T47D (cell line): ENCODE data around the gene CHRDL1.
"Not testable (repeated sequence)": the region's sequence is repeated elsewhere in the genome, so short reads cannot be mapped to it uniquely, and the experiment has no call there.

ENCODE experiments used
- DNase-seq, 2 experiments: peaks; one replicate each; pipeline versions ENCODE4 v3.0.0 to v3.0.0-alpha.2; 2011 to 2012; ENCODE audit warnings: low read depth in 1 of 2, low spot score in 1 of 2
- JUND ChIP-seq: IDR thresholded peaks from 2 replicates; pipeline ENCODE4 v1.6.1; 2012; ENCODE audit warnings: low read depth
- in situ Hi-C: cut with HindIII; loops from 2 replicates; pipeline ENCODE4 v1.10.0; 2016; ENCODE audit warnings: low sequenced_read_pairs, low pct_unique_long_range_greater_than_20kb

CHRDL1 gene

DNA sequence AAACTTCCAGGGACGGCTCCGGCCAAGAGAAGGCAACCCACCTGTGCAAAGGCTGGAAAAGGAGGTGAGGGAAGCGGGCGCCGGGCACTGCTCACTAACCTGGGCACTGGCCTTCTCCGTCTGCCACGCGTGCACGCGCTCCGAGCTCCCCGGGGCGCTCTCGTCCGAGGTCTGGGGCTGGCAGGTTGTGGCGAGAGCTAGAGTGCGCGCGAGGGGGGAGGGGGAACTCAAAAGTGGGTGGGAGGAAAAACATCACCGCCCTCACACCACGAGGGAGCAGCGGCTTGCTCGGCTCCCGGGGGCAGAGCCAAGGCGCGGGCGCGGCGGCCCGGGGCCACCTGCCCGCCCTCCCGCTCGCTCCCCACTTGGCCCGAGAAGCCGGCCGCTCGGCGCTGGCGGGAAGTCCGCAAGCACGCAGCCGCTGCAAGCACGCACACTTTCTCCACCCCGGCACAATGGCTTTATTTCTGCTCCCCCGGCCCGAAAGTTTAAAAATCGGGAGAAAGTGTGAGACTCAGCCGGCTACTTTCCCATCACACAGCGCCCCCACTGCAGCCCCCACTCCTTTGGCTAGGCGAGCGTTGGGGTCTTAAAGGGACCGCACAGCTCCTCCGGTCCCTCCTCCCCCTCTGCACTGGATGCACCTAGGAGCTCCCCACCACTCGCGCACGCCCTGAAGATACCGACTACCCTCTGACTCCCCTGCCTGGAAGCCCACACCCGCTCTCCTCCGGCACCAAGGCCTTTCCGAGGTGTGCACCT lies at the start of gene CHRDL1:
CHRDL1 (minus strand) TSS at position 173 of the 762 bp plus-strand sequence. CDS start 3,636 bp downstream, outside the sequence.
- in situ Hi-C loops = no loop called here
- no peak for TF ChIP-seq JUND
- DNase-seq = peak; percentile 2 to 16

- in situ Hi-C loops = no loop called here
- DNase-seq = no peak
- TF ChIP-seq JUND = no peak
These were observed 41.4 kb upstream of the CHRDL1 start for GRCh38 chrX:110836982-110837381.

DNA sequence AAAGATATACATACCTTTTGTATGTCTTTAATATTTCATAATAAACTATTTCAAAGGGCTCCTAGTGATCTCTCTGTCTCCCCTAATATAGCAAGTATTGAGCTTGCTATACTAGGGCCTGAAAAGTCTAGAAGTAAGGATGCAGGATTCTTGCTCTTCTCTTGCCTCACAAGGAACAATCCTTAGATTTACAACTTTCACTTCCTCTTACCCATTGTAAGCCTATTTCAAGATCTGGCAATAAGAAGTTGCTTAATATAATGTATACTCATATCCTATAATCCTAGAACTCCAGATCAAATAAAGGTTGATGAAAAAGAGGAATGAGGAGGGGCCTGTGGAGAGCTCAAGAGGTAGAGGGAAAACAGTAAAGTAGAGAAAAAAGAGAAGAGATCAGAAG lies 40.8 kb upstream of the CHRDL1 start:
- in situ Hi-C loops = no loop called here
- no peak for DNase-seq
- no peak for TF ChIP-seq JUND

GRCh38 chrX:110836001-110836400 lies 40.4 kb upstream of the CHRDL1 start:
- in situ Hi-C loops = no loop called here
- TF ChIP-seq JUND = no peak
- DNase-seq = no peak

GRCh38 chrX:110825972-110826371 lies 30.4 kb upstream of the CHRDL1 start:
- in situ Hi-C loops = no loop called here
- DNase-seq = no peak
- no peak for TF ChIP-seq JUND

GRCh38 chrX:110816543-110816942 lies 20.9 kb upstream of the CHRDL1 start:
- in situ Hi-C loops = not testable (repeated sequence)

DNA sequence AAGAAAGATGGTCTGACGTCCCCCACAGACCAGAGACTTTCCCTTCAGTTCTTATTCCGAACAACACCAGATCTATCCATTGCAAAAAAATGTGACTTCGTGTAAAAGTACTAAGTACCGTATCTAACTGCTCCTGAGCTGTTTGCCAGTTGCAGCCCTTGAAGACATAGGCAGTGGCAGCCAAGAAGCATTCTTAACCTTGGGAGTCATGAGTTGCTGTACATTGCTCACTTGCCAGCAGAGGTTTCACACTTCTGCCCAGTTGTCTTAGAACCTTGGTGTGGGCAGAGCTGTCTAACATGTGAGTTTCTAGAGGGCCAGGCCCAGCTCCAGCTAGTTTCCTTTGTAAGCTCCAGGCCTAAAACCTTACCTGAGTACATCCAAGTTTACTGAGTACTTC lies 10.5 kb upstream of the CHRDL1 start:
- DNase-seq = no peak
- no peak for TF ChIP-seq JUND
- in situ Hi-C loops = no loop called here

More at GRCh38 chrX:110816543-110816942, 20.9 kb upstream of the CHRDL1 start:
- DNase-seq = not testable (repeated sequence)

DNA sequence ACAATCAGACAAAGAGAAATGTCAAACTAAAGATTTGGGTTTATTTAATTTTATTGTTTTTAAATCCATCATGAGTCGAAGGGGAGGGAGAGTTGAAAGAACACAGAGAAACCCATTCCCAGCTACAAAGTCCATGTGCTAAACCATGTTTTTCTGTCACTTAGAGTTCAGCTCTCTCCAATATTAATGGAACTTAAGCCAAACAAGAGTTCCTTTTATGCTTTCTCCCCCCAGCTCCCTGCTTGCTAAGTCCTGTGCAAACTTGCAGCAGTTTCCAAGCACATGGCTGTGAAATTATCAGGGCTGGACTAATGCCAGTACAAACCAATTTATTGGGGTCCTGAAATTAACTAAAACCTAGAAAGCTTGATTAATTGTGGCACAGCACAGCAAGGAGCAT lies 9.7 kb upstream of the CHRDL1 start:
- in situ Hi-C loops = no loop called here
- TF ChIP-seq JUND = no peak
- no peak for DNase-seq

DNA sequence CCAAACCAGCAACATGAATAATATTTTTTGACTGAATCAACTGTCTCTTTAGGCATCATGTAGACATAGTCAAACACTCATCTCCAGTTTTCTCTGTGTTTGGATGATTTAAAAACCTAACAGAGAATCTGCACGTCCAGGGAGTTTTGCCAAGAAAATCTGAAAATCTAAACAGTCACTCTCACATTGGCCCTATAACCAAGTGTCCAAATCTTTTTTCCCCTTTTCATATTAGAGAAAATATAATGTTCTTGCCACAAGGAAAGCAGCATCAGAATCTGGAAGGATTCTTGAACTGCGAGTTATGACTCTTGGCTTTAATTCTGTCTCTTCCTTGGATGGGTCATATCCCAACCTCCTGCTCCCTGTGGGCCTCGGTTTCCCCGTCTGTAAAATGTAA lies 8.8 kb upstream of the CHRDL1 start:
- TF ChIP-seq JUND = no peak
- in situ Hi-C loops = no loop called here
- DNase-seq = no peak

GRCh38 chrX:110803506-110803905 lies 7.9 kb upstream of the CHRDL1 start:
- no peak for TF ChIP-seq JUND
- DNase-seq = no peak
- in situ Hi-C loops = no loop called here

DNA sequence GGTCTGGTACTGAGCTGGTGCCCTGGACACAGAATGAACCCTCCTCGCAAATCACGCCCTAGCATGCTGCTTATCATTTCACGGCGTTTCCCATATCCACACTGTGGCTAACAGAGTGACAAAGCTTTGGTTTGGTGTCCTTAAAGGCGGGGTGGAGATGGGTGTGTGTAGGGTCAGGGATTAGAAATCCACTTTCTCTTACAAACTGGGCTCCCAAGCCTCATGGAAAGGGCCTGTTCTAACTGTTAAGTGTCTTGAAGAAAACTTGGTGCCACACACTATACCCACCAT lies 735 bp upstream of the CHRDL1 start:
- in situ Hi-C loops = no loop called here
- TF ChIP-seq JUND = no peak
- DNase-seq = no peak

- TF ChIP-seq JUND = no peak
- in situ Hi-C loops = no loop called here
- DNase-seq = no peak
These were observed 1.0 kb downstream of the CHRDL1 start for GRCh38 chrX:110794601-110795000.

DNA sequence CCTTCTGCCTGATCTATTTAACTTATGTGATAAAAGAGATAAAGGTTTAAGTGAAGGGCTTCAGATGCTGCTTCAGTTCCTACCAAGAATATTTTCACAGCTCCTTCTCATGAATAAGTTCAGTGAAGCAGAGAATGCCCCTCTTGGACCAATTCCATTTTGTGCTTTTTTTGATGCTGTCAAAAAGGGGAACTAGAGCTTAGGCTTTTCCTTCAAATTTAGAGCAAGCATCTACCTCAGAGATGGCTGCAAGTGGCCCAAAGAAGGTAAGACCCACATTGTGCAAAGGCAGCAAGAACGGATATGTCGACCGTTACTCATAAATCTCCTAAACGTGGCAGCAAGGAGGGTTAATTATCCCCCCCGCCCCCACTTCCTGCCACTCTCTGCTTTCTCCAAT lies 4.5 kb downstream of the CHRDL1 start:
- DNase-seq = no peak
- no peak for TF ChIP-seq JUND
- in situ Hi-C loops = no loop called here

GRCh38 chrX:110786486-110786885 lies 9.1 kb downstream of the CHRDL1 start:
- no peak for DNase-seq
- no peak for TF ChIP-seq JUND
- in situ Hi-C loops = no loop called here

- TF ChIP-seq JUND = no peak
- no peak for DNase-seq
- in situ Hi-C loops = no loop called here
These were observed 35.8 kb downstream of the CHRDL1 start for GRCh38 chrX:110759785-110760184.
